Neural progenitor cell (in vitro differentiated cells): ENCODE measurements around the gene C1RL. TPM values are rescaled to one million over a fixed set of nuclear protein-coding genes. Genes with fewer than 3 reads are reported as not detected.

Experiments used
- DNase-seq: peaks from one replicate; pipeline ENCODE4 v3.0.0-alpha.2; 2016; ENCODE audit warnings: low spot score
- H2AFZ ChIP-seq: fragments of 200-600 bp; sonication (generic); replicated peaks from 2 replicates; pipeline ENCODE4 v1.6.1; 2016; ENCODE audit warnings: antibody characterized with exemption
- H3F3A ChIP-seq: fragments of 200-600 bp; sonication (generic); 2 replicates; pipeline ENCODE4 v1.6.1; 2016; ENCODE audit warnings: antibody characterized with exemption, low read depth
- H3K27ac ChIP-seq: fragments of 200-600 bp; sonication (generic); 2 replicates; pipeline ENCODE4 v1.5.1; 2016; ENCODE audit warnings: mild to moderate bottlenecking
- H3K27me3 ChIP-seq: fragments of 200-600 bp; sonication (generic); 2 replicates; pipeline ENCODE4 v1.6.1; 2016; ENCODE audit warnings: mild to moderate bottlenecking, moderate library complexity
- H3K36me3 ChIP-seq: fragments of 200-600 bp; sonication (generic); 2 replicates; pipeline ENCODE4 v1.5.1; 2016
- H3K4me1 ChIP-seq: fragments of 200-600 bp; sonication (generic); 2 replicates; pipeline ENCODE4 v1.6.1; 2016; ENCODE audit warnings: mixed run types
- H3K4me2 ChIP-seq: fragments of 200-600 bp; sonication (generic); 2 replicates; pipeline ENCODE4 v1.6.1; 2016
- H3K4me3 ChIP-seq: fragments of 200-600 bp; sonication (generic); 2 replicates; pipeline ENCODE4 v1.5.1; 2016
- H3K79me2 ChIP-seq: fragments of 200-600 bp; sonication (generic); 2 replicates; pipeline ENCODE4 v1.6.1; 2016; ENCODE audit warnings: low read depth
- H3K9ac ChIP-seq: fragments of 200-600 bp; sonication (generic); 2 replicates; pipeline ENCODE4 v1.6.1; 2016
- H3K9me3 ChIP-seq: fragments of 200-600 bp; sonication (generic); 2 replicates; pipeline ENCODE4 v1.5.1; 2016; ENCODE audit warnings: low read depth
- H4K20me1 ChIP-seq: fragments of 200-600 bp; sonication (generic); 2 replicates; pipeline ENCODE4 v1.6.1; 2016; ENCODE audit warnings: low read depth
- H3K27ac Mint-ChIP-seq: 3 replicates; pipeline ENCODE4 v1.8.0; 2021; ENCODE audit warnings: mixed read lengths
- H3K27me3 Mint-ChIP-seq: 2 replicates; pipeline ENCODE4 v1.8.0; 2022; ENCODE audit warnings: low read depth, mild to moderate bottlenecking, inconsistent platforms, moderate library complexity, mixed read lengths; ENCODE audit not compliant: insufficient read depth
- H3K36me3 Mint-ChIP-seq: 3 replicates; pipeline ENCODE4 v1.8.0; 2021; ENCODE audit warnings: mixed read lengths
- H3K4me1 Mint-ChIP-seq: 3 replicates; pipeline ENCODE4 v1.8.0; 2021; ENCODE audit warnings: mixed read lengths
- H3K4me3 Mint-ChIP-seq: 3 replicates; pipeline ENCODE4 v1.8.0; 2021; ENCODE audit warnings: mild to moderate bottlenecking, moderate library complexity, mixed read lengths
- H3K9me3 Mint-ChIP-seq: 3 replicates; pipeline ENCODE4 v1.8.0; 2020; ENCODE audit warnings: mixed read lengths
- EZH2 ChIP-seq: fragments of 200-600 bp; sonication (generic); IDR thresholded peaks from 2 replicates; pipeline ENCODE4 v1.6.1; 2017; ENCODE audit warnings: antibody characterized with exemption, mild to moderate bottlenecking, moderate library complexity
- EZH2phosphoT487 ChIP-seq: fragments of 200-600 bp; sonication (generic); IDR thresholded peaks from 2 replicates; pipeline ENCODE4 v1.6.1; 2017; ENCODE audit warnings: antibody characterized with exemption
- total RNA-seq: library from RNA; depleted of rRNA; stranded (reverse); fragments of >200 nt; gene quantifications from 2 replicates; pipeline ENCODE4 v1.2.3, GENCODE V29; 2015; ENCODE audit warnings: low replicate concordance
- TF ChIP-seq, protein P1 (sequence below): fragments of 200-600 bp; sonication (generic); IDR thresholded peaks from 2 replicates; pipeline ENCODE4 v1.5.1; 2017; ENCODE audit warnings: antibody characterized with exemption, mild to moderate bottlenecking

The C1RL gene
- total RNA-seq, 1 donor from 2014 or later, result 32.2 TPM

DNA sequence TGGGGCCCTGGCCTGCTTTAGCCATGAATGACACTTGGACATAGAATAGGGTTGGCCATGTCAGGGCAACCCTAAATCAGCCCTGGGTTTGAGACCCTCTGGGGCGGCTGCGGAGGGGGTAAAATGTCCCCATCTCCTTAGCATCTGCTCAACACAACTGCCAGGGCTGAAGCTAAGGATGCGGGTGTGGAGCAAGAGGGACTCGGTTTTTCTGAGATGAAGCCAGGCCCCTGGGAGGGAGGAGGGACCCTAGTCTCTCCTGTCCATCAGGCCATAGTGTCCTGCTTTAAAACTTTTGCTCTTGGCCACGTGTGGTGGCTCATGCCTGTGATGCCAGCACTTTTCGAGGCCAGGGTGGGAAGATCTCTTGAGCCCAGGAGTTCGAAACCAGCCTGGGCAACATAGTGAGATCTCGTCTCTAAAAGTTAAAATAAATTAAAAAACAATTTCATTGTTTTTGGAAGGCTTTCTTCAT, 16.0 kb downstream of the C1RL start:
- Histone ChIP-seq H3K27me3 (no peaks in the 10 kb centered on the region), H3K9me3 (no peaks in the 10 kb centered on the region), H4K20me1 (no peaks in the 10 kb centered on the region), H3K9ac (no peak overlapping the region), H3K4me3 (no peak overlapping the region), H3K4me2 (no peak overlapping the region), H3F3A (no peaks in the 10 kb centered on the region), H3K79me2 (no peaks in the 10 kb centered on the region), H3K27ac (no peak overlapping the region), H3K36me3 (no peaks in the 10 kb centered on the region), H3K4me1 (peaks cover 13% of the 10 kb centered on the region), H2AFZ (peak overlapping the region; percentile 97)
- no peak for DNase-seq
- Mint-ChIP-seq H3K4me1 (peaks cover 18% of the 10 kb centered on the region), H3K4me3 (no peak overlapping the region), H3K9me3 (no peaks in the 10 kb centered on the region), H3K27ac (no peak overlapping the region), H3K36me3 (no peaks in the 10 kb centered on the region), H3K27me3 (no peaks in the 10 kb centered on the region)
- TF ChIP-seq, protein P1, sequence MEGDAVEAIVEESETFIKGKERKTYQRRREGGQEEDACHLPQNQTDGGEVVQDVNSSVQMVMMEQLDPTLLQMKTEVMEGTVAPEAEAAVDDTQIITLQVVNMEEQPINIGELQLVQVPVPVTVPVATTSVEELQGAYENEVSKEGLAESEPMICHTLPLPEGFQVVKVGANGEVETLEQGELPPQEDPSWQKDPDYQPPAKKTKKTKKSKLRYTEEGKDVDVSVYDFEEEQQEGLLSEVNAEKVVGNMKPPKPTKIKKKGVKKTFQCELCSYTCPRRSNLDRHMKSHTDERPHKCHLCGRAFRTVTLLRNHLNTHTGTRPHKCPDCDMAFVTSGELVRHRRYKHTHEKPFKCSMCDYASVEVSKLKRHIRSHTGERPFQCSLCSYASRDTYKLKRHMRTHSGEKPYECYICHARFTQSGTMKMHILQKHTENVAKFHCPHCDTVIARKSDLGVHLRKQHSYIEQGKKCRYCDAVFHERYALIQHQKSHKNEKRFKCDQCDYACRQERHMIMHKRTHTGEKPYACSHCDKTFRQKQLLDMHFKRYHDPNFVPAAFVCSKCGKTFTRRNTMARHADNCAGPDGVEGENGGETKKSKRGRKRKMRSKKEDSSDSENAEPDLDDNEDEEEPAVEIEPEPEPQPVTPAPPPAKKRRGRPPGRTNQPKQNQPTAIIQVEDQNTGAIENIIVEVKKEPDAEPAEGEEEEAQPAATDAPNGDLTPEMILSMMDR, result no peak
- no peak for TF ChIP-seq EZH2
- TF ChIP-seq EZH2phosphoT487, result no peak

DNA sequence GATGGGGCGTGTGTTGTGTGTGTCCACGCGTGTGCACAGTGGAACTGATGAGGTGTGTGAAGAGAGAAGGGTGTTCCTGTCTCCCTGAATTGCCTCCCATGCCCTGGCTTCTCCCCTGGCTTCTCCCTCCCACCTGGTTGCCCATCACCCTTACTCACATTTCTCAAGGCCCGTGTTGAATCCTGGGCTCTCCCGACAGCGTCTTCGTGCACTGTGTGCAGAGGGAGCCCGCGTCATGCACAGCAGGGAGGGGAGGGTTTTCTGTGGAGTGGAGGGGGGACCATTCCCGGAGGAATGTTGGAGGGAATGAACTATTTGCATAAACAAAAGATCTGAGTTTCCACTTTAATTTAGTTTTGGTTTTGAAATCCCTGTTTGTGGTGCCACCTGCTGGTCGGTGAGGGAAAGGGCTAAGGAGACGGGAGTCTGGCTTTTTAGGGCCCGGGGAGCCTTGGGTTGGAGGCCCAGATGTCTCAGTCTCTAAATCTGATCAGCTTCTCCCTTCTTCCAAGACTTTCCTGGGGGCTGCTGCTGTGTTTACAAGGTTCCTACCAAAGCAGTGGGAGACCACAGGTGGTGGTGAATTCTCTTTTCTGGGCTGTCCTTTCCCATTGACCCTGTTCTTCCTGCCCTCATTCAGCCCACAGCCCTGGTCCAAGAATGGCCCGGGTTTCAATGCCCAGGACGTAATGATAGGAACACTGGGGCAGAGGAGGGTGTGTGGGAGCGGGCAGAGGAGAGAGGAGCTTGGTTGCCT, 16.6 kb downstream of the C1RL start, which contains the start of gene C1R:
Gene C1R (minus strand): TSS at position 217 of the 757 bp plus-strand sequence. CDS start 57 bp downstream, at position 160.
- H3K4me2 ChIP-seq, result peak within 1 kb of the TSS; percentile 57
- H3K4me3 ChIP-seq, result no peak within 1 kb of the TSS
- Mint-ChIP-seq H3K4me1 (peaks cover 18% of the 10 kb centered on the region), H3K27ac (peak within 1 kb of the TSS; percentile 63), H3K9me3 (no peaks in the 10 kb centered on the region), H3K4me3 (peak within 1 kb of the TSS; percentile 76), H3K36me3 (no peaks in the 10 kb centered on the region), H3K27me3 (no peaks in the 10 kb centered on the region)
- no peak within 1 kb of the TSS for H3K9ac ChIP-seq
- peak within 1 kb of the TSS; percentile 97 for H2AFZ ChIP-seq
- TF ChIP-seq, protein P1, result peak; percentile 88
- TF ChIP-seq EZH2 (no peak), EZH2phosphoT487 (no peak)
- H3K36me3 ChIP-seq, result no peaks in the 10 kb centered on the region
- no peaks in the 10 kb centered on the region for H3F3A ChIP-seq
- no peak within 1 kb of the TSS for H3K27ac ChIP-seq
- no peaks in the 10 kb centered on the region for H3K79me2 ChIP-seq
- DNase-seq, result peak; percentile 69
- no peaks in the 10 kb centered on the region for H3K9me3 ChIP-seq
- H3K4me1 ChIP-seq, result peaks cover 13% of the 10 kb centered on the region
- no peaks in the 10 kb centered on the region for H3K27me3 ChIP-seq
- no peaks in the 10 kb centered on the region for H4K20me1 ChIP-seq

DNA sequence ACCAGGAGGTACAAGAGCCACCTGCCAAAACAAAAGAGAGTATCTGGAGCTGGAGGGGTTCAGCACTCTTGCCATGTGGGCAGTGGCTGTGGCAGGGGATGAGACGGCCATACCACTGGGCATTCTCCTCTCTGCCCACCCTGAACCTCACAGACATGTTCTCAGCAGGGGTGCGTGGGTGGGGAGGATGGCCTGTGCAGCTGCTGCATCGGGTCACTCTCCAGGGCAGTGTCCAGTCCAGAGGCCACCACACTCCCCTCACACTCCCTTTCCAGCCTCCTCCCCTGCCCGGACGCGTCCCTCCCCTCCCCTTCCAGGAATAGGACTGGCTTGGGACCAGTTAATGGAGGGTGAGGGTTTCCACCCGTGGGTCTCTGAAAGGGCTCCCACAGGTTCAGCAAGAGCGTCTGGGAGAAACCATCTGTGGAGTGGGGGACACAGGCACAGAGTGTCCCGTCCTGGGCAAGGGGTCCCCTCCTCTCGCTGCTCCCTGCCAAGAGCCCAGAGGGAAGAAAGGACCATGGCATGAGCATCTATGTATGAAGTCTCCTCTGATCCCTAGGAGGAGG, 17.3 kb downstream of the C1RL start:
- Histone ChIP-seq H3K4me2 (peak overlapping the region; percentile 57), H3K79me2 (no peaks in the 10 kb centered on the region), H3K4me1 (peaks cover 13% of the 10 kb centered on the region), H4K20me1 (no peaks in the 10 kb centered on the region), H3F3A (no peaks in the 10 kb centered on the region), H3K27me3 (no peaks in the 10 kb centered on the region), H2AFZ (peak overlapping the region; percentile 97), H3K27ac (no peak overlapping the region), H3K36me3 (no peaks in the 10 kb centered on the region), H3K4me3 (no peak overlapping the region), H3K9ac (no peak overlapping the region), H3K9me3 (no peaks in the 10 kb centered on the region)
- H3K27me3 Mint-ChIP-seq, result peaks cover 2% of the 10 kb centered on the region
- H3K27ac Mint-ChIP-seq, result peak overlapping the region; percentile 63
- H3K4me1 Mint-ChIP-seq, result peaks cover 18% of the 10 kb centered on the region
- TF ChIP-seq EZH2phosphoT487 (no peak), EZH2 (no peak)
- TF ChIP-seq, protein P1, result no peak
- DNase-seq, result no peak
- no peak overlapping the region for H3K4me3 Mint-ChIP-seq
- H3K36me3 Mint-ChIP-seq, result no peaks in the 10 kb centered on the region
- no peaks in the 10 kb centered on the region for H3K9me3 Mint-ChIP-seq
